HepG2 (cell line): Measurements from ENCODE around the gene TRMT112. TPM values are rescaled to one million over a fixed set of nuclear protein-coding genes. Genes with fewer than 3 reads are reported as not detected.
A peak's percentile ranks its signal among the peaks of the same experiment; 100 is the strongest.

ENCODE experiments used
- BRCA1 ChIP-seq: sonication (generic); formaldehyde crosslinking; IDR thresholded peaks from 2 replicates; pipeline ENCODE4 v1.4.0; 2020; ENCODE audit warnings: missing genetic modification reagents
- CAMTA2 ChIP-seq: sonication (generic); formaldehyde crosslinking; IDR thresholded peaks from 2 replicates; pipeline ENCODE4 v1.4.0; 2020; ENCODE audit warnings: mild to moderate bottlenecking, missing genetic modification reagents, borderline replicate concordance
- ETV5 ChIP-seq: IDR thresholded peaks from 2 replicates; pipeline ENCODE4 v1.6.1; 2018; ENCODE audit warnings: missing biosample characterization, missing genetic modification reagents, inconsistent platforms, borderline replicate concordance
- ETV6 ChIP-seq: sonication (generic); formaldehyde crosslinking; conservative IDR thresholded peaks from 2 replicates; pipeline ENCODE4 v1.4.0; 2020; ENCODE audit warnings: missing genetic modification reagents
- FOXK1 ChIP-seq: sonication (generic); formaldehyde crosslinking; IDR thresholded peaks from 2 replicates; pipeline ENCODE4 v1.4.0; 2020; ENCODE audit warnings: low read depth, missing genetic modification reagents, borderline replicate concordance
- HMG20B ChIP-seq: conservative IDR thresholded peaks from 2 replicates; pipeline ENCODE4 v1.6.1; 2016; ENCODE audit warnings: missing genetic modification reagents, missing compliant biosample characterization
- HOXA9 ChIP-seq: sonication (generic); formaldehyde crosslinking; IDR thresholded peaks from 2 replicates; pipeline ENCODE4 v1.8.1; 2022; ENCODE audit warnings: missing genetic modification reagents, mild to moderate bottlenecking, moderate library complexity, borderline replicate concordance
- IRF9 ChIP-seq: sonication (generic); formaldehyde crosslinking; IDR thresholded peaks from 2 replicates; pipeline ENCODE4 v1.8.0; 2022; ENCODE audit warnings: missing genetic modification reagents, mild to moderate bottlenecking, borderline replicate concordance
- KMT2A ChIP-seq: sonication (generic); formaldehyde crosslinking; IDR thresholded peaks from 2 replicates; pipeline ENCODE4 v1.4.0; 2020; ENCODE audit warnings: missing genetic modification reagents
- MAF1 ChIP-seq: sonication (generic); formaldehyde crosslinking; IDR thresholded peaks from 2 replicates; pipeline ENCODE4 v1.5.0; 2020; ENCODE audit warnings: missing genetic modification reagents, borderline replicate concordance
- SAFB2 ChIP-seq: sonication (generic); formaldehyde crosslinking; IDR thresholded peaks from 2 replicates; pipeline ENCODE4 v1.5.1; 2020; ENCODE audit warnings: missing genetic modification reagents, low read depth, mild to moderate bottlenecking, borderline replicate concordance
- ZBTB40 ChIP-seq, 2 experiments: fragments of 450-650 bp in 1 of 2; sonication (generic) in 1 of 2; formaldehyde crosslinking in 1 of 2; IDR thresholded peaks; 2 replicates each; pipeline versions ENCODE4 v1.6.1 to v1.8.0; 2016 to 2022; ENCODE audit warnings: antibody characterized with exemption in 1 of 2, mild to moderate bottlenecking in 1 of 2, missing genetic modification reagents in 1 of 2
- ZFP37 ChIP-seq: sonication (generic); formaldehyde crosslinking; IDR thresholded peaks from 2 replicates; pipeline ENCODE4 v1.4.0; 2020; ENCODE audit warnings: missing genetic modification reagents, borderline replicate concordance
- ZIK1 ChIP-seq: sonication (generic); formaldehyde crosslinking; IDR thresholded peaks from 2 replicates; pipeline ENCODE4 v1.5.0; 2020; ENCODE audit warnings: mild to moderate bottlenecking, low read depth, missing genetic modification reagents, borderline replicate concordance
- ZNF331 ChIP-seq: sonication (generic); formaldehyde crosslinking; IDR thresholded peaks from 2 replicates; pipeline ENCODE4 v1.4.0; 2020; ENCODE audit warnings: missing genetic modification reagents
- ZNF569 ChIP-seq: sonication (generic); formaldehyde crosslinking; IDR thresholded peaks from 2 replicates; pipeline ENCODE4 v1.5.0; 2020; ENCODE audit warnings: mild to moderate bottlenecking, missing genetic modification reagents, moderate library complexity, borderline replicate concordance
- ZNF709 ChIP-seq: sonication (generic); formaldehyde crosslinking; IDR thresholded peaks from 2 replicates; pipeline ENCODE4 v1.5.0; 2020; ENCODE audit warnings: mild to moderate bottlenecking, missing genetic modification reagents
- ZNF720 ChIP-seq: sonication (generic); formaldehyde crosslinking; IDR thresholded peaks from 2 replicates; pipeline ENCODE4 v1.4.0; 2020; ENCODE audit warnings: missing genetic modification reagents
- ZNF782 ChIP-seq: sonication (generic); formaldehyde crosslinking; IDR thresholded peaks from 2 replicates; pipeline ENCODE4 v1.4.0; 2020; ENCODE audit warnings: missing genetic modification reagents, mild to moderate bottlenecking, borderline replicate concordance
- ZSCAN21 ChIP-seq: sonication (generic); formaldehyde crosslinking; IDR thresholded peaks from 2 replicates; pipeline ENCODE4 v1.8.0; 2022; ENCODE audit warnings: mild to moderate bottlenecking, missing genetic modification reagents, moderate library complexity, borderline replicate concordance
- polyA plus RNA-seq, 8 experiments: library from polyadenylated mRNA; depleted of rRNA in 3 of 8; stranded (reverse) in 7 of 8; unstranded in 1 of 8; fragments of >200 nt; fragmentation: Illumina TruSeq in 4 of 8; extraction: Trizol in 4 of 8; gene quantifications; 2 replicates each; pipeline versions ENCODE4 v1.2.1 to v1.2.3, GENCODE V29; 2011 to 2016; ENCODE audit warnings: low read depth in 4 of 8, missing spikeins in 1 of 8, mixed read lengths in 1 of 8; ENCODE audit not compliant: insufficient read depth in 1 of 8
- total RNA-seq, 5 experiments: library from RNA; depleted of rRNA; stranded (reverse); fragments of >200 nt; fragmentation: Illumina TruSeq; extraction: Trizol; gene quantifications; 2 replicates each; pipeline ENCODE4 v1.2.3, GENCODE V29; 2016; ENCODE audit warnings: low read depth in 1 of 5

The TRMT112 gene
- total and polyA plus RNA-seq, 2 of the 13 experiments (the other 11 are each of a cell fraction or from before 2014, with no cell fraction given), result 186 to 409 TPM

GRCh38 chr11:64268893-64269539 lies 48.3 kb downstream of the TRMT112 start (continued):
- no peak for TF ChIP-seq IRF9 (CRISPR knock-in tag)
- no peak; the same call in 1 of the 2 replicates for TF ChIP-seq KMT2A
- no peak for TF ChIP-seq FOXK1 (CRISPR knock-in tag)
- TF ChIP-seq ZFP37 (CRISPR knock-in tag), result 0 out of 2 replicates have a peak, but pooled peaks have one; percentile 29
- TF ChIP-seq MAF1, result peak; percentile 14
- 0 out of 2 replicates have a peak, but pooled peaks have one; percentile 18 for TF ChIP-seq ETV6
- no peak; the same call in 1 of the 2 replicates for TF ChIP-seq CAMTA2 (CRISPR knock-in tag)
- no peak for TF ChIP-seq ZNF709
- TF ChIP-seq ZNF720 (CRISPR knock-in tag), result no peak
- no peak for TF ChIP-seq ZBTB40 (IDR thresholded peaks at IDR 0.05)
- TF ChIP-seq ZBTB40 (CRISPR knock-in tag; IDR thresholded peaks at IDR 0.05), result no peak
- TF ChIP-seq BRCA1 (CRISPR knock-in tag), result no peak
- TF ChIP-seq ZNF331 (CRISPR knock-in tag), result no peak
- TF ChIP-seq SAFB2 (CRISPR knock-in tag), result no peak
- TF ChIP-seq HOXA9 (CRISPR knock-in tag), result peak; percentile 68; the same call in 1 of the 2 replicates
- peak; percentile 73 for TF ChIP-seq ETV5 (CRISPR knock-in tag)
- TF ChIP-seq ZSCAN21 (CRISPR knock-in tag), result no peak
- no peak for TF ChIP-seq ZIK1 (CRISPR knock-in tag)
- no peak for TF ChIP-seq HMG20B (CRISPR knock-in tag)
- TF ChIP-seq ZNF782 (CRISPR knock-in tag), result 0 out of 2 replicates have a peak, but pooled peaks have one; percentile 68
- TF ChIP-seq ZNF569 (CRISPR knock-in tag), result 0 out of 2 replicates have a peak, but pooled peaks have one; percentile 60
